Progenitor cell of endocrine pancreas (in vitro differentiated cells): ENCODE results near the gene EME2. TPM values are rescaled to one million over a fixed set of nuclear protein-coding genes. Genes with fewer than 3 reads are reported as not detected.

Experiments
- DNase-seq: peaks from one replicate; pipeline ENCODE4 v3.0.0; 2021; ENCODE audit warnings: low spot score; ENCODE audit not compliant: unreplicated experiment
- H3K27ac Mint-ChIP-seq: 2 replicates; pipeline ENCODE4 v1.8.0; 2021; ENCODE audit warnings: mild to moderate bottlenecking, moderate library complexity, mixed read lengths
- H3K27me3 Mint-ChIP-seq: 2 replicates; pipeline ENCODE4 v1.8.0; 2021; ENCODE audit warnings: mixed read lengths
- H3K36me3 Mint-ChIP-seq: 2 replicates; pipeline ENCODE4 v1.8.0; 2022; ENCODE audit warnings: mixed read lengths; ENCODE audit not compliant: insufficient read depth
- H3K4me1 Mint-ChIP-seq: 2 replicates; pipeline ENCODE4 v1.8.0; 2021; ENCODE audit warnings: low read depth, mixed read lengths
- H3K4me3 Mint-ChIP-seq: 2 replicates; pipeline ENCODE4 v1.8.0; 2021; ENCODE audit warnings: low read depth, mild to moderate bottlenecking, moderate library complexity, mixed read lengths
- H3K9me3 Mint-ChIP-seq: 2 replicates; pipeline ENCODE4 v1.8.0; 2021; ENCODE audit warnings: low read depth, mixed read lengths
- CTCF ChIP-seq: fragments of 200-600 bp; sonication (generic); IDR thresholded peaks from one replicate; pipeline ENCODE4 v1.5.0; 2021; ENCODE audit warnings: antibody characterized with exemption, mild to moderate bottlenecking; ENCODE audit not compliant: unreplicated experiment
- total RNA-seq: library from RNA; stranded (reverse); gene quantifications from 2 replicates; pipeline ENCODE4 v1.2.1, GENCODE V29; 2021

The EME2 gene
- total RNA-seq, 1 donor from 2014 or later = 50.6 TPM

- H3K9me3 Mint-ChIP-seq = no peaks in the 10 kb centered on the region
- no peak for TF ChIP-seq CTCF
Measured at GRCh38 chr16:1787322-1788094, 14.9 kb downstream of the EME2 start.

GRCh38 chr16:1788095-1788707, 15.6 kb downstream of the EME2 start:
- Mint-ChIP-seq H3K4me1 (peaks cover 6% of the 10 kb centered on the region), H3K4me3 (no peak overlapping the region), H3K27me3 (no peaks in the 10 kb centered on the region), H3K27ac (no peak overlapping the region), H3K9me3 (no peaks in the 10 kb centered on the region), H3K36me3 (peaks cover 4% of the 10 kb centered on the region)
- no peak for DNase-seq
- TF ChIP-seq CTCF = no peak

More at GRCh38 chr16:1787322-1788094, 14.9 kb downstream of the EME2 start:
- peaks cover 4% of the 10 kb centered on the region for H3K36me3 Mint-ChIP-seq
- H3K27ac Mint-ChIP-seq = no peak overlapping the region
- peaks cover 6% of the 10 kb centered on the region for H3K4me1 Mint-ChIP-seq
- no peak overlapping the region for H3K4me3 Mint-ChIP-seq
- no peak for DNase-seq
- no peaks in the 10 kb centered on the region for H3K27me3 Mint-ChIP-seq

- no peak for DNase-seq
- Mint-ChIP-seq H3K27me3 (no peaks in the 10 kb centered on the region), H3K4me3 (no peak overlapping the region), H3K36me3 (peaks cover 4% of the 10 kb centered on the region), H3K4me1 (peaks cover 1% of the 10 kb centered on the region), H3K27ac (no peak overlapping the region), H3K9me3 (no peaks in the 10 kb centered on the region)
- TF ChIP-seq CTCF = no peak
Measured at GRCh38 chr16:1788708-1789100, 16.1 kb downstream of the EME2 start.

- no peak overlapping the region for H3K27ac Mint-ChIP-seq
- H3K9me3 Mint-ChIP-seq = no peaks in the 10 kb centered on the region
- DNase-seq = no peak
- H3K27me3 Mint-ChIP-seq = no peaks in the 10 kb centered on the region
- no peak overlapping the region for H3K4me3 Mint-ChIP-seq
- TF ChIP-seq CTCF = no peak
- peaks cover 4% of the 10 kb centered on the region for H3K36me3 Mint-ChIP-seq
- peaks cover 1% of the 10 kb centered on the region for H3K4me1 Mint-ChIP-seq
Measured at GRCh38 chr16:1789643-1790045, 17.0 kb downstream of the EME2 start.

GRCh38 chr16:1790261-1790610, 17.6 kb downstream of the EME2 start:
- peaks cover 4% of the 10 kb centered on the region for H3K36me3 Mint-ChIP-seq
- H3K27ac Mint-ChIP-seq = no peak overlapping the region
- TF ChIP-seq CTCF = no peak
- H3K27me3 Mint-ChIP-seq = no peaks in the 10 kb centered on the region
- H3K4me1 Mint-ChIP-seq = peaks cover 1% of the 10 kb centered on the region
- no peak overlapping the region for H3K4me3 Mint-ChIP-seq
- H3K9me3 Mint-ChIP-seq = no peaks in the 10 kb centered on the region
- DNase-seq = peak; percentile 9
